Brain pericyte (primary cell): Measurements from ENCODE around the gene OTUD1.

Source experiments
- DNase-seq: peaks from one replicate; pipeline ENCODE4 v3.0.0-alpha.2; 2012; ENCODE audit warnings: low read depth, low spot score

Gene OTUD1

GRCh38 chr10:23421397-23421796 is 17.5 kb upstream of the OTUD1 start:
- no peak for DNase-seq

- no peak for DNase-seq
Observed at GRCh38 chr10:23422003-23422411, 16.9 kb upstream of the OTUD1 start.

- DNase-seq: no peak
Observed at GRCh38 chr10:23432166-23432565, 6.7 kb upstream of the OTUD1 start.

GRCh38 chr10:23432639-23433038 is 6.2 kb upstream of the OTUD1 start:
- DNase-seq: no peak

GRCh38 chr10:23433701-23434100 is 5.2 kb upstream of the OTUD1 start:
- no peak for DNase-seq

- no peak for DNase-seq
Observed at GRCh38 chr10:23435378-23435777, 3.5 kb upstream of the OTUD1 start.

- DNase-seq: no peak
Observed at GRCh38 chr10:23436983-23437382, 1.9 kb upstream of the OTUD1 start.

GRCh38 chr10:23437963-23438546 is 820 bp upstream of the OTUD1 start:
- DNase-seq: no peak

- no peak for DNase-seq
Observed at GRCh38 chr10:23439452-23439960, 631 bp downstream of the OTUD1 start.

GRCh38 chr10:23439961-23440889 is 1.4 kb downstream of the OTUD1 start:
- no peak for DNase-seq

- no peak for DNase-seq
Observed at GRCh38 chr10:23441251-23441650, 2.4 kb downstream of the OTUD1 start.

GRCh38 chr10:23442936-23443335 is 4.1 kb downstream of the OTUD1 start:
- no peak for DNase-seq

- no peak for DNase-seq
Observed at GRCh38 chr10:23445591-23445990, 6.7 kb downstream of the OTUD1 start.

- no peak for DNase-seq
Observed at GRCh38 chr10:23448323-23448722, 9.4 kb downstream of the OTUD1 start.

GRCh38 chr10:23448802-23449570 is 10.1 kb downstream of the OTUD1 start:
- DNase-seq: no peak

GRCh38 chr10:23452033-23452655 is 13.3 kb downstream of the OTUD1 start:
- DNase-seq: no peak

- DNase-seq: no peak
Observed at GRCh38 chr10:23453465-23453864, 14.6 kb downstream of the OTUD1 start.

GRCh38 chr10:23457632-23458417 is 18.9 kb downstream of the OTUD1 start:
- DNase-seq: no peak

GRCh38 chr10:23459308-23459939 is 20.5 kb downstream of the OTUD1 start:
- DNase-seq: no peak

GRCh38 chr10:23461557-23461956 is 22.7 kb downstream of the OTUD1 start:
- no peak for DNase-seq
